Neural cell (in vitro differentiated cells): ENCODE data around the gene SCNN1G. TPM values are rescaled to one million over a fixed set of nuclear protein-coding genes. Genes with fewer than 3 reads are reported as not detected.

Experiments
- H2AFZ ChIP-seq: fragments of 200-600, 300-800 bp; sonication (generic), shearing (Covaris generic); 2 replicates; pipeline ENCODE4 v1.6.0; 2014; ENCODE audit warnings: low read depth, mild to moderate bottlenecking, antibody characterized with exemption, low read length, moderate library complexity
- H3F3A ChIP-seq: fragments of 200-600 bp; shearing (Covaris generic); 2 replicates; pipeline ENCODE4 v1.6.1; 2016; ENCODE audit warnings: mild to moderate bottlenecking, moderate library complexity, mixed read lengths, antibody characterized with exemption, low read length; ENCODE audit not compliant: insufficient read depth, poor library complexity, severe bottlenecking
- H3K27ac ChIP-seq: fragments of 200-600, 300-800 bp; sonication (generic), shearing (Covaris generic); 2 replicates; pipeline ENCODE4 v1.5.1; 2014; ENCODE audit warnings: mild to moderate bottlenecking, low read length, moderate library complexity
- H3K27me3 ChIP-seq: fragments of 300-800, 200-600 bp; sonication (generic), shearing (Covaris generic); 2 replicates; pipeline ENCODE4 v1.6.0; 2014; ENCODE audit warnings: mild to moderate bottlenecking, low read depth, low read length, moderate library complexity; ENCODE audit not compliant: insufficient read depth
- H3K36me3 ChIP-seq: fragments of 300-800, 200-600 bp; sonication (generic), shearing (Covaris generic); 2 replicates; pipeline ENCODE4 v1.5.1; 2014; ENCODE audit warnings: mild to moderate bottlenecking, antibody characterized with exemption, low read length, moderate library complexity; ENCODE audit not compliant: insufficient read depth
- H3K4me2 ChIP-seq: fragments of 300-800, 200-600 bp; sonication (generic), shearing (Covaris generic); 2 replicates; pipeline ENCODE4 v1.6.0; 2014; ENCODE audit warnings: mild to moderate bottlenecking, low read length
- H3K4me3 ChIP-seq: fragments of 300-800, 200-600 bp; sonication (generic), shearing (Covaris generic); 2 replicates; pipeline ENCODE4 v1.5.1; 2014; ENCODE audit warnings: mild to moderate bottlenecking, low read length, moderate library complexity
- H3K79me2 ChIP-seq: fragments of 200-600 bp; shearing (Covaris generic); replicated peaks from 2 replicates; pipeline ENCODE4 v1.6.0; 2014; ENCODE audit warnings: mild to moderate bottlenecking, low read length, moderate library complexity; ENCODE audit not compliant: insufficient read depth
- H3K9ac ChIP-seq: fragments of 300-800, 200-600 bp; sonication (generic), shearing (Covaris generic); 2 replicates; pipeline ENCODE4 v1.6.1; 2016; ENCODE audit warnings: mild to moderate bottlenecking, low read length, mixed read lengths
- H3K9me2 ChIP-seq: fragments of 200-600 bp; shearing (Covaris generic); 2 replicates; pipeline ENCODE4 v1.6.1; 2016; ENCODE audit warnings: mild to moderate bottlenecking, low read length, mixed read lengths; ENCODE audit not compliant: insufficient read depth
- H3K9me3 ChIP-seq: fragments of 200-600, 300-800 bp; sonication (generic), shearing (Covaris generic); 2 replicates; pipeline ENCODE4 v1.6.1; 2016; ENCODE audit warnings: mild to moderate bottlenecking, mixed run types, low read length, moderate library complexity, mixed read lengths
- H4K20me1 ChIP-seq: fragments of 200-600 bp; shearing (Covaris generic); 2 replicates; pipeline ENCODE4 v1.6.1; 2016; ENCODE audit warnings: mild to moderate bottlenecking, mixed run types; ENCODE audit not compliant: insufficient read depth
- CTCF ChIP-seq: fragments of 450-650 bp; IDR thresholded peaks from 2 replicates; pipeline ENCODE4 v1.5.1; 2014; ENCODE audit warnings: antibody characterized with exemption, mild to moderate bottlenecking, moderate library complexity; ENCODE audit not compliant: poor library complexity, severe bottlenecking
- EP300 ChIP-seq: fragments of 450-650 bp; conservative IDR thresholded peaks from 2 replicates; pipeline ENCODE4 v1.6.1; 2014; ENCODE audit warnings: antibody characterized with exemption, mild to moderate bottlenecking, moderate library complexity; ENCODE audit not compliant: poor library complexity, severe bottlenecking
- EZH2 ChIP-seq: fragments of 200-600, 300-800 bp; shearing (Covaris generic), sonication (generic); IDR thresholded peaks from 2 replicates; pipeline ENCODE4 v1.6.1; 2014; ENCODE audit warnings: antibody characterized with exemption, low read length, borderline replicate concordance, mild to moderate bottlenecking; ENCODE audit not compliant: insufficient read depth, poor library complexity, severe bottlenecking
- MXI1 ChIP-seq: fragments of 450-650 bp; conservative IDR thresholded peaks from 2 replicates; pipeline ENCODE4 v1.6.1; 2014; ENCODE audit warnings: antibody characterized with exemption, mild to moderate bottlenecking; ENCODE audit not compliant: poor library complexity, severe bottlenecking
- POLR2AphosphoS5 ChIP-seq: IDR thresholded peaks from 2 replicates; pipeline ENCODE4 v1.6.1; 2012
- RAD21 ChIP-seq: fragments of 450-650 bp; conservative IDR thresholded peaks from 2 replicates; pipeline ENCODE4 v1.6.1; 2014; ENCODE audit warnings: antibody characterized with exemption, mild to moderate bottlenecking, moderate library complexity
- REST ChIP-seq: IDR thresholded peaks from 2 replicates; pipeline ENCODE4 v1.6.1; 2012; ENCODE audit warnings: borderline replicate concordance
- SMC3 ChIP-seq: fragments of 450-650 bp; conservative IDR thresholded peaks from 2 replicates; pipeline ENCODE4 v1.6.1; 2014; ENCODE audit warnings: antibody characterized with exemption, mild to moderate bottlenecking, moderate library complexity; ENCODE audit not compliant: poor library complexity
- TAF1 ChIP-seq: IDR thresholded peaks from 2 replicates; pipeline ENCODE4 v1.6.1; 2012; ENCODE audit warnings: low read depth
- polyA plus RNA-seq: library from polyadenylated mRNA; depleted of rRNA; stranded (reverse); fragments of >200 nt; gene quantifications from 2 replicates; pipeline ENCODE4 v1.2.3, GENCODE V29; 2014

The SCNN1G gene
- polyA plus RNA-seq, 1 donor from 2014 or later, result not detected

- Histone ChIP-seq H3K9ac (no peak overlapping the region), H3K4me2 (no peak overlapping the region), H3K9me2 (no peaks in the 10 kb centered on the region), H3K79me2 (no peaks in the 10 kb centered on the region), H3K27me3 (no peaks in the 10 kb centered on the region), H3F3A (no peaks in the 10 kb centered on the region), H4K20me1 (no peaks in the 10 kb centered on the region), H3K9me3 (no peaks in the 10 kb centered on the region), H2AFZ (no peak overlapping the region), H3K4me3 (no peak overlapping the region), H3K36me3 (no peaks in the 10 kb centered on the region), H3K27ac (no peak overlapping the region)
- TF ChIP-seq EZH2 (no peak), CTCF (no peak), EP300 (no peak), TAF1 (no peak), POLR2AphosphoS5 (no peak), MXI1 (no peak), RAD21 (no peak), REST (no peak), SMC3 (no peak)
Measured at GRCh38 chr16:23196539-23196938, 14.0 kb downstream of the SCNN1G start.

- H3F3A ChIP-seq, result no peaks in the 10 kb centered on the region
- H3K27me3 ChIP-seq, result no peaks in the 10 kb centered on the region
- no peak overlapping the region for H3K4me2 ChIP-seq
- no peaks in the 10 kb centered on the region for H3K9me3 ChIP-seq
- H3K36me3 ChIP-seq, result no peaks in the 10 kb centered on the region
- H4K20me1 ChIP-seq, result no peaks in the 10 kb centered on the region
- no peak for TF ChIP-seq REST
- TF ChIP-seq EP300, result no peak
- no peak for TF ChIP-seq CTCF
- no peak for TF ChIP-seq POLR2AphosphoS5
- TF ChIP-seq EZH2, result no peak
- TF ChIP-seq TAF1, result no peak
- no peak for TF ChIP-seq RAD21
- no peak for TF ChIP-seq MXI1
- TF ChIP-seq SMC3, result no peak
- H2AFZ ChIP-seq, result no peak overlapping the region
- H3K79me2 ChIP-seq, result no peaks in the 10 kb centered on the region
- no peak overlapping the region for H3K9ac ChIP-seq
- no peak overlapping the region for H3K27ac ChIP-seq
- H3K9me2 ChIP-seq, result no peaks in the 10 kb centered on the region
- H3K4me3 ChIP-seq, result no peak overlapping the region
Measured at GRCh38 chr16:23202166-23202565, 19.6 kb downstream of the SCNN1G start.
